IMR-90 (cell line): ENCODE data around the gene UBXN6. TPM values are rescaled to one million over a fixed set of nuclear protein-coding genes. Genes with fewer than 3 reads are reported as not detected.
A peak's percentile ranks its signal among the peaks of the same experiment; 100 is the strongest.

Experiments used
- ATAC-seq: fragments of 200-7000 bp; cut with Tn5 transposase; 2 replicates; pipeline ENCODE4 v1.9.1; 2020; ENCODE audit warnings: low read depth, mild to moderate bottlenecking, moderate library complexity
- BruUV-seq: library from RNA; stranded (reverse); fragments of 400-500 nt; replicated peaks from 2 replicates; lab custom pipeline; 2021; lab: Mats Ljungman, UMichigan
- CTCF ChIA-PET: fragments of 300-600 bp; formaldehyde crosslinking; extraction: SDS; loops from one replicate; lab custom pipeline; 2021; ENCODE audit warnings: antibody characterized with exemption; lab: Yijun Ruan, JAX
- POLR2A ChIA-PET: fragments of 300-600 bp; sonication (Branson Sonifier 250); formaldehyde crosslinking; loops from one replicate; lab custom pipeline; 2022; ENCODE audit warnings: antibody characterized with exemption; ENCODE audit not compliant: unreplicated experiment; lab: Charles Lee
- DNase-seq: peaks from one replicate; pipeline ENCODE4 v3.0.0; 2013
- H2AFZ ChIP-seq: replicated peaks from 2 replicates; pipeline ENCODE3; 2013; ENCODE audit warnings: low read length, mild to moderate bottlenecking; ENCODE audit not compliant: poor library complexity
- H2AK5ac ChIP-seq: 2 replicates; pipeline ENCODE4 v1.6.1; 2013; ENCODE audit warnings: low read depth, low read length, inconsistent platforms
- H2AK9ac ChIP-seq: replicated peaks from 2 replicates; pipeline ENCODE3; 2013; ENCODE audit warnings: mild to moderate bottlenecking, low read depth, low read length, moderate library complexity; ENCODE audit not compliant: poor library complexity
- H2BK120ac ChIP-seq: 2 replicates; pipeline ENCODE4 v1.6.1; 2013; ENCODE audit warnings: low read depth, low read length, inconsistent platforms
- H2BK15ac ChIP-seq: 3 replicates; pipeline ENCODE4 v1.6.1; 2013; ENCODE audit warnings: low read depth, low read length, inconsistent platforms
- H2BK20ac ChIP-seq: 2 replicates; pipeline ENCODE4 v1.6.1; 2013; ENCODE audit warnings: low read depth, mild to moderate bottlenecking, inconsistent platforms, low read length, moderate library complexity
- H2BK5ac ChIP-seq: 2 replicates; pipeline ENCODE4 v1.6.1; 2013; ENCODE audit warnings: mild to moderate bottlenecking, low read depth, low read length, inconsistent platforms; ENCODE audit not compliant: poor library complexity, severe bottlenecking
- H3K14ac ChIP-seq: replicated peaks from 2 replicates; pipeline ENCODE4 v1.6.1; 2013; ENCODE audit warnings: low read depth, low read length, inconsistent platforms
- H3K18ac ChIP-seq: 2 replicates; pipeline ENCODE4 v1.6.1; 2013; ENCODE audit warnings: low read depth, low read length, control low read depth
- H3K23ac ChIP-seq: 2 replicates; pipeline ENCODE4 v1.6.1; 2013; ENCODE audit warnings: low read depth, low read length, inconsistent platforms
- H3K27ac ChIP-seq: 2 replicates; pipeline ENCODE4 v1.5.1; 2013; ENCODE audit warnings: mild to moderate bottlenecking, control low read depth, low read length; ENCODE audit not compliant: insufficient read depth
- H3K27me3 ChIP-seq: 2 replicates; pipeline ENCODE4 v1.6.1; 2013; ENCODE audit warnings: low read length; ENCODE audit not compliant: control insufficient read depth, insufficient read depth
- H3K36me3 ChIP-seq: 2 replicates; pipeline ENCODE4 v1.6.1; 2013; ENCODE audit warnings: low read length, mixed read lengths; ENCODE audit not compliant: control insufficient read depth, insufficient read depth
- H3K4ac ChIP-seq: 2 replicates; pipeline ENCODE4 v1.6.1; 2013; ENCODE audit warnings: low read depth, low read length, inconsistent platforms
- H3K4me1 ChIP-seq: 2 replicates; pipeline ENCODE4 v1.6.1; 2013; ENCODE audit warnings: low read length, mixed read lengths; ENCODE audit not compliant: control insufficient read depth, insufficient read depth
- H3K4me2 ChIP-seq: 2 replicates; pipeline ENCODE4 v1.6.1; 2013; ENCODE audit warnings: low read depth, mild to moderate bottlenecking, control low read depth, low read length, moderate library complexity
- H3K4me3 ChIP-seq: 2 replicates; pipeline ENCODE4 v1.5.1; 2013; ENCODE audit warnings: low read depth, mild to moderate bottlenecking, control low read depth, low read length, moderate library complexity; ENCODE audit not compliant: insufficient read depth
- H3K56ac ChIP-seq: 2 replicates; pipeline ENCODE4 v1.6.1; 2013; ENCODE audit warnings: low read length, inconsistent platforms; ENCODE audit not compliant: insufficient read depth; ENCODE audit errors: extremely low read depth
- H3K79me1 ChIP-seq, 2 experiments: 2 replicates each; pipeline ENCODE4 v1.6.1; 2013; ENCODE audit warnings: low read length in 2 of 2, inconsistent platforms in 1 of 2, low read depth in 1 of 2
- H3K9ac ChIP-seq: 2 replicates; pipeline ENCODE4 v1.6.1; 2013; ENCODE audit warnings: low read depth, low read length, control low read depth
- H3K9me1 ChIP-seq: 2 replicates; pipeline ENCODE4 v1.6.1; 2013; ENCODE audit warnings: low read length, inconsistent platforms; ENCODE audit not compliant: insufficient read depth
- H3K9me3 ChIP-seq: 2 replicates; pipeline ENCODE4 v1.6.1; 2013; ENCODE audit warnings: low read length; ENCODE audit not compliant: control insufficient read depth, insufficient read depth
- H4K20me1 ChIP-seq: 2 replicates; pipeline ENCODE4 v1.6.1; 2013; ENCODE audit warnings: low read length, inconsistent platforms; ENCODE audit not compliant: insufficient read depth
- H4K5ac ChIP-seq: 2 replicates; pipeline ENCODE4 v1.6.1; 2013; ENCODE audit warnings: mild to moderate bottlenecking, low read depth, low read length, control low read depth
- H4K8ac ChIP-seq, 2 experiments: 2 replicates each; pipeline ENCODE4 v1.6.1; 2013; ENCODE audit warnings: low read depth in 2 of 2, low read length in 2 of 2, control low read depth in 1 of 2, inconsistent platforms in 1 of 2
- H4K91ac ChIP-seq: 2 replicates; pipeline ENCODE4 v1.6.1; 2013; ENCODE audit warnings: low read depth, low read length, inconsistent platforms; ENCODE audit not compliant: insufficient read depth
- BHLHE40 ChIP-seq: fragments of 150-350 bp; IDR thresholded peaks from 2 replicates; pipeline ENCODE4 v1.6.1; 2016; ENCODE audit warnings: mild to moderate bottlenecking, low read depth, low read length
- CEBPB ChIP-seq: IDR thresholded peaks from 2 replicates; pipeline ENCODE4 v1.6.1; 2012; ENCODE audit warnings: low read depth, low read length, improper control_type of control experiment
- CHD1 ChIP-seq: IDR thresholded peaks from 2 replicates; pipeline ENCODE4 v1.6.1; 2012; ENCODE audit warnings: low read depth, low read length, improper control_type of control experiment
- FOS ChIP-seq: fragments of 150-350 bp; IDR thresholded peaks from 2 replicates; pipeline ENCODE4 v1.6.1; 2016; ENCODE audit warnings: low read depth, low read length
- MAFK ChIP-seq: IDR thresholded peaks from 2 replicates; pipeline ENCODE4 v1.6.1; 2012; ENCODE audit warnings: low read depth, low read length, improper control_type of control experiment
- MAZ ChIP-seq: IDR thresholded peaks from 2 replicates; pipeline ENCODE4 v1.6.1; 2012; ENCODE audit warnings: low read depth, mild to moderate bottlenecking, low read length, improper control_type of control experiment, moderate library complexity, borderline replicate concordance
- MXI1 ChIP-seq: IDR thresholded peaks from 2 replicates; pipeline ENCODE4 v1.6.1; 2012; ENCODE audit warnings: low read depth, mild to moderate bottlenecking, low read length, moderate library complexity, borderline replicate concordance
- NFE2L2 ChIP-seq: fragments of 150-350 bp; IDR thresholded peaks from 2 replicates; pipeline ENCODE4 v1.6.1; 2016; ENCODE audit warnings: low read depth, mild to moderate bottlenecking, low read length
- POLR2A ChIP-seq: IDR thresholded peaks from 2 replicates; pipeline ENCODE4 v1.6.1; 2012; ENCODE audit warnings: mild to moderate bottlenecking, low read depth, low read length
- RAD21 ChIP-seq: IDR thresholded peaks from 2 replicates; pipeline ENCODE4 v1.6.1; 2012; ENCODE audit warnings: low read length, improper control_type of control experiment
- RCOR1 ChIP-seq: IDR thresholded peaks from 2 replicates; pipeline ENCODE4 v1.6.1; 2012; ENCODE audit warnings: mild to moderate bottlenecking, low read length, improper control_type of control experiment; ENCODE audit not compliant: insufficient replicate concordance
- RFX5 ChIP-seq: IDR thresholded peaks from 2 replicates; pipeline ENCODE4 v1.8.0; 2012; ENCODE audit warnings: low read depth, mild to moderate bottlenecking, low read length, moderate library complexity
- SMC3 ChIP-seq: fragments of 150-350 bp; IDR thresholded peaks from 2 replicates; pipeline ENCODE4 v1.6.1; 2016; ENCODE audit warnings: low read depth, mild to moderate bottlenecking, antibody characterized with exemption, low read length, moderate library complexity
- WGBS, 2 experiments: methylation state at CpG; one replicate each; pipeline versions ENCODE4 v1.1.5 to v1.1.7; 2013; ENCODE audit warnings: missing lambda C conversion rate in 2 of 2; ENCODE audit not compliant: insufficient read length in 1 of 2; ENCODE audit errors: extremely low coverage in 2 of 2; 5-methylcytosine and 5-hydroxymethylcytosine counted together
- dilution Hi-C: fragments of 300-500 bp; cut with HindIII; formaldehyde crosslinking; loops from one replicate; pipeline ENCODE4 v1.14.3; 2018; ENCODE audit warnings: low sequenced_read_pairs; ENCODE audit not compliant: unreplicated experiment
- in situ Hi-C: fragments of 300-500 bp; cut with MboI; formaldehyde crosslinking; loops from 3 replicates; pipeline ENCODE4 v1.14.3; 2019; ENCODE audit warnings: low sequenced_read_pairs, inconsistent platforms, mixed read lengths
- intact Hi-C: fragments of 100-400 bp; cut with micrococcal nuclease; formaldehyde crosslinking; loops from 2 replicates; pipeline ENCODE4 v1.10.0; 2022
- polyA plus RNA-seq, 3 experiments: library from polyadenylated mRNA; depleted of rRNA; stranded (reverse); fragments of >200 nt; gene quantifications; 2 replicates each; pipeline ENCODE4 v1.2.3, GENCODE V29; 2012; ENCODE audit warnings: low replicate concordance in 1 of 3
- total RNA-seq: library from RNA; depleted of rRNA; stranded (reverse); fragments of >200 nt; gene quantifications from 2 replicates; pipeline ENCODE4 v1.2.3, GENCODE V29; 2012
- TF ChIP-seq, protein P1 (sequence below): fragments of 150-350 bp; IDR thresholded peaks from 2 replicates; pipeline ENCODE4 v1.6.1; 2017; ENCODE audit warnings: mild to moderate bottlenecking, antibody characterized with exemption, low read length, low read depth
- TF ChIP-seq, protein P2 (sequence below): fragments of 150-350 bp; IDR thresholded peaks from 2 replicates; pipeline ENCODE4 v1.6.1; 2016; ENCODE audit warnings: low read depth, mild to moderate bottlenecking, low read length, moderate library complexity, borderline replicate concordance

The UBXN6 gene
- total and polyA plus RNA-seq, 2 of the 4 experiments (the other 2 are of a cell fraction) = 84.2 to 86.5 TPM

DNA sequence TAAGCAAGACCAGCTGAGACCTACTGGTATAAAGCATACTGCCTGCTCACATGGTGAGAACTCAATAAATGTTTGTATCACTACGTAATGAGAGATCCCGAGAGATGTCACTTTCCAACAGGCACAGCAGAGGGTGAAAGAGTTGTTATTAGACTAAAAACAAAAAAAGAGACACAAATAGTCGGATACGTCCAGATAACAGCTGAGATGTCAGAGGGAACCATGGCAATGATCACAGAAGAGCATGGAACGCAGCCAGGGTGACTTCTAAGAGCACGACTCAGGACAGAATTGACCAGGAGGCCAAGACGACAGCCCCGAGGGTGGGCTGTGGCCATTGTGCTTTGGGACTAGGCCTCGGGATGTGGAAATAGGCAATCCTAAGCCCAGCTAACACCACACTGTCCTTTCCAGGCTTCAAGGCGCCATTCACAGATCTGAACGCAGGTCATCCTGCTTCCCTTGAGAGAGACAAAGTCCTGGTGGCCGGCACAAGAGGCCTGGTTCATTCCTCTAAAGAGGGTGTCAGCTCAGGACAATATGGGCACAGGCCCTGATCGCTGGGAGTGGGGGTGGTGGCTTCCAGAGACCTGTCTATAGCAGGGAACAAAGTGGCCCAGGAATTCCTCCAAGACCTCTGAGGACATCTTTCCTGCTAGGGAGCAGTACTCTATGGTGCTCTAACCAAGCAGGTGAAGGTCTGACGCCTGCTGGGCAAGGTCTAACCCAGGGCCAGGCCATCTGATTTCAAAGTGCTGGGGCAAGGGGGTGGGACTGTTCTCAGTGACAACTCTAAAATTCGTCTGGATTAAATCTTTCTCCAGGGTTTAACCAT is 60.4 kb downstream of the UBXN6 start:
- no peak overlapping the region for H2BK20ac ChIP-seq
- peak overlapping the region; percentile 36; the same call in 1 of the 2 replicates for H3K4me2 ChIP-seq
- H3K23ac ChIP-seq = peak overlapping the region; percentile 87; the same call in 1 of the 2 replicates
- peaks cover 18% of the 10 kb centered on the region for H3K9me1 ChIP-seq
- H4K20me1 ChIP-seq = peaks cover 71% of the 10 kb centered on the region
- H3K4me3 ChIP-seq = no peak overlapping the region
- no peak overlapping the region for H4K5ac ChIP-seq
- ChIA-PET POLR2A (no interaction called here), CTCF (interaction anchor here (0.6 to 0.8 kb wide), 2 partner anchors 131 to 133 kb away, joined by 3 to 4 read pairs; no protein-coding TSS in a partner anchor)
- dilution Hi-C loops = no loop called here
- H3K4ac ChIP-seq = no peak overlapping the region
- no peak overlapping the region for H2BK120ac ChIP-seq
- H2BK15ac ChIP-seq = no peak overlapping the region
- H3K9ac ChIP-seq = 0 out of 2 replicates have a peak overlapping the region, but pooled peaks have one; percentile 1
- no peak overlapping the region for H2AFZ ChIP-seq
- no peaks in the 10 kb centered on the region for H3K9me3 ChIP-seq
- DNase-seq = no peak
- peaks cover 4 to 72% of the 10 kb centered on the region in 2 experiments; a peak in 3 of 4 replicates for H3K79me1 ChIP-seq
- no peaks in the 10 kb centered on the region for H3K27me3 ChIP-seq
- H2BK5ac ChIP-seq = no peak overlapping the region
- in situ Hi-C loops = no loop called here
- peaks cover 22% of the 10 kb centered on the region for H3K4me1 ChIP-seq
- H3K56ac ChIP-seq = no peak overlapping the region
- ATAC-seq = no peak
- 0 out of 2 replicates have a peak overlapping the region, but pooled peaks have one; percentile 14 for H3K27ac ChIP-seq
- no peak overlapping the region for H3K18ac ChIP-seq
- intact Hi-C loops = no loop called here
- H3K14ac ChIP-seq = peak overlapping the region; percentile 10; the same call in 1 of the 2 replicates
- H2AK5ac ChIP-seq = no peak overlapping the region
- WGBS, 2 experiments = 63% methylated on average over 5 of the region's 15 CpGs; no CpG with 5 or more reads in 1 of the 2 experiments
- no TSS peak for BruUV-seq
- H3K36me3 ChIP-seq = peaks cover 7% of the 10 kb centered on the region; the same call in 1 of the 2 replicates
- H2AK9ac ChIP-seq = no peak overlapping the region
- H4K91ac ChIP-seq = no peak overlapping the region
- no peak overlapping the region for H4K8ac ChIP-seq
- no peak for TF ChIP-seq RAD21
- no peak for TF ChIP-seq MXI1
- no peak for TF ChIP-seq RFX5
- TF ChIP-seq, protein P1, sequence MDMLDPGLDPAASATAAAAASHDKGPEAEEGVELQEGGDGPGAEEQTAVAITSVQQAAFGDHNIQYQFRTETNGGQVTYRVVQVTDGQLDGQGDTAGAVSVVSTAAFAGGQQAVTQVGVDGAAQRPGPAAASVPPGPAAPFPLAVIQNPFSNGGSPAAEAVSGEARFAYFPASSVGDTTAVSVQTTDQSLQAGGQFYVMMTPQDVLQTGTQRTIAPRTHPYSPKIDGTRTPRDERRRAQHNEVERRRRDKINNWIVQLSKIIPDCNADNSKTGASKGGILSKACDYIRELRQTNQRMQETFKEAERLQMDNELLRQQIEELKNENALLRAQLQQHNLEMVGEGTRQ = no peak
- TF ChIP-seq POLR2A = no peak
- no peak for TF ChIP-seq CEBPB
- no peak for TF ChIP-seq CHD1
- no peak for TF ChIP-seq FOS
- TF ChIP-seq BHLHE40 = no peak
- TF ChIP-seq, protein P2, sequence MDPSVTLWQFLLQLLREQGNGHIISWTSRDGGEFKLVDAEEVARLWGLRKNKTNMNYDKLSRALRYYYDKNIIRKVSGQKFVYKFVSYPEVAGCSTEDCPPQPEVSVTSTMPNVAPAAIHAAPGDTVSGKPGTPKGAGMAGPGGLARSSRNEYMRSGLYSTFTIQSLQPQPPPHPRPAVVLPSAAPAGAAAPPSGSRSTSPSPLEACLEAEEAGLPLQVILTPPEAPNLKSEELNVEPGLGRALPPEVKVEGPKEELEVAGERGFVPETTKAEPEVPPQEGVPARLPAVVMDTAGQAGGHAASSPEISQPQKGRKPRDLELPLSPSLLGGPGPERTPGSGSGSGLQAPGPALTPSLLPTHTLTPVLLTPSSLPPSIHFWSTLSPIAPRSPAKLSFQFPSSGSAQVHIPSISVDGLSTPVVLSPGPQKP = no peak
- TF ChIP-seq RCOR1 = no peak
- TF ChIP-seq NFE2L2 = no peak
- TF ChIP-seq SMC3 = no peak
- TF ChIP-seq MAZ = no peak
- TF ChIP-seq MAFK = no peak
